SK-N-SH treated with all-trans-retinoic acid at 6 μM for 48 hours (cell line): ENCODE results near the gene DNAH3.

Source experiments
- ARNTL ChIP-seq: fragments of 450-650 bp; formaldehyde crosslinking; IDR thresholded peaks from 2 replicates; pipeline ENCODE4 v1.5.0; 2020; ENCODE audit warnings: low read depth, mild to moderate bottlenecking, moderate library complexity, borderline replicate concordance
- BACH2 ChIP-seq: fragments of 250-450 bp; sonication (Bioruptor Pico); IDR thresholded peaks from 2 replicates; pipeline ENCODE4 v1.9.0; 2021; ENCODE audit warnings: mild to moderate bottlenecking, borderline replicate concordance
- CREB5 ChIP-seq: fragments of 250-450 bp; sonication (Bioruptor Pico); IDR thresholded peaks from 2 replicates; pipeline ENCODE4 v1.5.1; 2020; ENCODE audit warnings: low read depth, mild to moderate bottlenecking, moderate library complexity
- CSDC2 ChIP-seq: fragments of 250-450 bp; sonication (Bioruptor Pico); IDR thresholded peaks from 2 replicates; pipeline ENCODE4 v1.5.0; 2020; ENCODE audit warnings: mild to moderate bottlenecking, moderate library complexity
- CSRNP3 ChIP-seq: fragments of 250-450 bp; sonication (Bioruptor Pico); IDR thresholded peaks from 2 replicates; pipeline ENCODE4 v1.5.1; 2021; ENCODE audit warnings: mild to moderate bottlenecking, moderate library complexity
- ESRRG ChIP-seq: fragments of 250-450 bp; sonication (Bioruptor Pico); IDR thresholded peaks from 2 replicates; pipeline ENCODE4 v1.6.1; 2021; ENCODE audit warnings: mild to moderate bottlenecking
- GLIS3 ChIP-seq: fragments of 250-450 bp; sonication (Bioruptor Pico); IDR thresholded peaks from 2 replicates; pipeline ENCODE4 v1.5.0; 2020; ENCODE audit warnings: mild to moderate bottlenecking, moderate library complexity
- ISL1 ChIP-seq: fragments of 250-450 bp; sonication (Bioruptor Pico); IDR thresholded peaks from 2 replicates; pipeline ENCODE4 v2.1.2; 2022; ENCODE audit warnings: mild to moderate bottlenecking, moderate library complexity
- PPARA ChIP-seq: fragments of 250-450 bp; sonication (Bioruptor Pico); IDR thresholded peaks from 2 replicates; pipeline ENCODE4 v1.5.0; 2020; ENCODE audit warnings: mild to moderate bottlenecking, borderline replicate concordance
- RARB ChIP-seq: fragments of 250-450 bp; sonication (Bioruptor Pico); IDR thresholded peaks from 2 replicates; pipeline ENCODE4 v1.8.0; 2021; ENCODE audit warnings: mild to moderate bottlenecking, moderate library complexity
- ZC3H10 ChIP-seq: fragments of 250-450 bp; sonication (Bioruptor Pico); IDR thresholded peaks from 2 replicates; pipeline ENCODE4 v1.5.1; 2021; ENCODE audit warnings: mild to moderate bottlenecking, moderate library complexity
- ZFP30 ChIP-seq: fragments of 450-650 bp; formaldehyde crosslinking; IDR thresholded peaks from 2 replicates; pipeline ENCODE4 v1.5.0; 2022; ENCODE audit warnings: mild to moderate bottlenecking, moderate library complexity
- ZNF8 ChIP-seq: fragments of 450-650 bp; formaldehyde crosslinking; IDR thresholded peaks from 2 replicates; pipeline ENCODE4 v1.5.0; 2020; ENCODE audit warnings: mild to moderate bottlenecking, moderate library complexity
- TF ChIP-seq, protein P1 (sequence below): fragments of 250-450 bp; sonication (Bioruptor Pico); IDR thresholded peaks from 2 replicates; pipeline ENCODE4 v1.8.0; 2020; ENCODE audit warnings: mild to moderate bottlenecking, moderate library complexity, borderline replicate concordance

- no peak for TF ChIP-seq PPARA (CRISPR knock-in tag)
- TF ChIP-seq CREB5 (CRISPR knock-in tag): no peak
- no peak for TF ChIP-seq ZC3H10
- no peak for TF ChIP-seq ARNTL (CRISPR knock-in tag)
- TF ChIP-seq ZFP30 (CRISPR knock-in tag): no peak
- TF ChIP-seq ZNF8: no peak
- TF ChIP-seq CSRNP3 (CRISPR knock-in tag): no peak
- TF ChIP-seq, protein P1, sequence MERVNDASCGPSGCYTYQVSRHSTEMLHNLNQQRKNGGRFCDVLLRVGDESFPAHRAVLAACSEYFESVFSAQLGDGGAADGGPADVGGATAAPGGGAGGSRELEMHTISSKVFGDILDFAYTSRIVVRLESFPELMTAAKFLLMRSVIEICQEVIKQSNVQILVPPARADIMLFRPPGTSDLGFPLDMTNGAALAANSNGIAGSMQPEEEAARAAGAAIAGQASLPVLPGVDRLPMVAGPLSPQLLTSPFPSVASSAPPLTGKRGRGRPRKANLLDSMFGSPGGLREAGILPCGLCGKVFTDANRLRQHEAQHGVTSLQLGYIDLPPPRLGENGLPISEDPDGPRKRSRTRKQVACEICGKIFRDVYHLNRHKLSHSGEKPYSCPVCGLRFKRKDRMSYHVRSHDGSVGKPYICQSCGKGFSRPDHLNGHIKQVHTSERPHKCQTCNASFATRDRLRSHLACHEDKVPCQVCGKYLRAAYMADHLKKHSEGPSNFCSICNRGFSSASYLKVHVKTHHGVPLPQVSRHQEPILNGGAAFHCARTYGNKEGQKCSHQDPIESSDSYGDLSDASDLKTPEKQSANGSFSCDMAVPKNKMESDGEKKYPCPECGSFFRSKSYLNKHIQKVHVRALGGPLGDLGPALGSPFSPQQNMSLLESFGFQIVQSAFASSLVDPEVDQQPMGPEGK (CRISPR knock-in tag): no peak
- TF ChIP-seq RARB (CRISPR knock-in tag): no peak
- no peak for TF ChIP-seq BACH2
- no peak for TF ChIP-seq ESRRG (CRISPR knock-in tag)
- TF ChIP-seq ISL1 (CRISPR knock-in tag): no peak
- TF ChIP-seq CSDC2 (CRISPR knock-in tag): no peak
- no peak for TF ChIP-seq GLIS3 (CRISPR knock-in tag)
Measured at GRCh38 chr16:21183995-21184394, 33.3 kb upstream of the DNAH3 start.
